GM20000 (cell line): ENCODE measurements around the gene PDCD6IP.
"Not testable (repeated sequence)": the region's sequence is repeated elsewhere in the genome, so short reads cannot be mapped to it uniquely, and the experiment has no call there.

ENCODE experiments used
- DNase-seq: peaks from one replicate; pipeline ENCODE4 v3.0.0; 2012; ENCODE audit warnings: low spot score
- TF ChIP-seq, protein P1 (sequence below): IDR thresholded peaks from 2 replicates; pipeline ENCODE4 v1.5.1; 2012; ENCODE audit warnings: mild to moderate bottlenecking, control low read depth; ENCODE audit errors: extremely low read depth, missing control alignments

Gene PDCD6IP

DNA sequence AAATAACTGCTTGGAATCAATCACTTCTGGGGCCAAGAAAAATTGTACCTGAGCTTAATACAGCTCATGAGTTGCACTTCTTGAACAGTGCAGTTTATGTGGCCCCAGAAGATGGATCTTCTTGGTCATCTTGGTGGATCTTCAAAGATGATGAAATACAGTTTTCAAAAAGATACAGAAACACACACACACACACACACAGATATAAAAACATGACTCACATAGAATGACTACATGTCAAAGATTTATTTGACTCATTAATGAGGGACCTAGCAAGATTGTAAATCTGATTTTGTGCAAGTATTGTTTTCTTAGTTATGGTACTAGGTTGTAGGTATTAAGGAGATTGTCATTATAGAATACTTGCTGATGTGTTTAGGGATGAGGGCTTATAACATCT is 32.6 kb downstream of the PDCD6IP start:
- TF ChIP-seq, protein P1, sequence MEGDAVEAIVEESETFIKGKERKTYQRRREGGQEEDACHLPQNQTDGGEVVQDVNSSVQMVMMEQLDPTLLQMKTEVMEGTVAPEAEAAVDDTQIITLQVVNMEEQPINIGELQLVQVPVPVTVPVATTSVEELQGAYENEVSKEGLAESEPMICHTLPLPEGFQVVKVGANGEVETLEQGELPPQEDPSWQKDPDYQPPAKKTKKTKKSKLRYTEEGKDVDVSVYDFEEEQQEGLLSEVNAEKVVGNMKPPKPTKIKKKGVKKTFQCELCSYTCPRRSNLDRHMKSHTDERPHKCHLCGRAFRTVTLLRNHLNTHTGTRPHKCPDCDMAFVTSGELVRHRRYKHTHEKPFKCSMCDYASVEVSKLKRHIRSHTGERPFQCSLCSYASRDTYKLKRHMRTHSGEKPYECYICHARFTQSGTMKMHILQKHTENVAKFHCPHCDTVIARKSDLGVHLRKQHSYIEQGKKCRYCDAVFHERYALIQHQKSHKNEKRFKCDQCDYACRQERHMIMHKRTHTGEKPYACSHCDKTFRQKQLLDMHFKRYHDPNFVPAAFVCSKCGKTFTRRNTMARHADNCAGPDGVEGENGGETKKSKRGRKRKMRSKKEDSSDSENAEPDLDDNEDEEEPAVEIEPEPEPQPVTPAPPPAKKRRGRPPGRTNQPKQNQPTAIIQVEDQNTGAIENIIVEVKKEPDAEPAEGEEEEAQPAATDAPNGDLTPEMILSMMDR = no peak
- no peak for DNase-seq

DNA sequence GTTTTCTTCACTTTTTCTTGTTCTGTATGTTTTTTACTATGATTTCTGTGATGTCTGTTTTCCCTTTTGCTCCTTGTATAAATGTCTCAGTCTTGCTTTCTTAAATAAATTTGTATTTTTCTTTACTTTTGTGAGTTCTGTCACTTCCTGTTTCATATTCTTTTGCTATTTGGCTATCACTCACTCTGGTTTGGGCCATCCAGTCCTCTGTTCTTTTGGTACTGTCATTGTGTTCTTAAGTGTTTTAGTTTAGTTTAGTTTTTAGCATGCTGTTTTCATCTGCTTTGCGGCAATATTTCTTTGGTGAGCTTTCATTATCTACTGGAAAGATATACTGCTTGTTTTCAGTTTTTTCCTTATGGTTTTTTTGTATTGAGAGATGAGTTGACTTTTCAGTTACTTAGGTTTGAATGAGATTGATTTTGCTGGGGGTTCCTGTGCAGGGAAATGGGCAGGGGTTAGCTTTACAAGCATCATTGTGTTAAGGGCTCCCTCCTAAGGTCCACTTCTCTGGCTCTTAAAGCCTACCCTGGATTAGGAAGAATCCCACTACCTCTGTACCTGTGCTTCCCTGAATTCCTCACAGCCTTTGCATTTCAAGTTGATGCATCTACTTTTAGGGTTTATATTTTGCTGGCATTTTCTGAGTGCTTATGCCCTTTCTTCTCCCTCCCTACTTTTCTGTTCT is 35.1 kb downstream of the PDCD6IP start:
- TF ChIP-seq, protein P1 = no peak
- DNase-seq = no peak

- TF ChIP-seq, protein P1 = no peak
- no peak for DNase-seq
Observed at GRCh38 chr3:33834096-33834453, 35.6 kb downstream of the PDCD6IP start.

DNA sequence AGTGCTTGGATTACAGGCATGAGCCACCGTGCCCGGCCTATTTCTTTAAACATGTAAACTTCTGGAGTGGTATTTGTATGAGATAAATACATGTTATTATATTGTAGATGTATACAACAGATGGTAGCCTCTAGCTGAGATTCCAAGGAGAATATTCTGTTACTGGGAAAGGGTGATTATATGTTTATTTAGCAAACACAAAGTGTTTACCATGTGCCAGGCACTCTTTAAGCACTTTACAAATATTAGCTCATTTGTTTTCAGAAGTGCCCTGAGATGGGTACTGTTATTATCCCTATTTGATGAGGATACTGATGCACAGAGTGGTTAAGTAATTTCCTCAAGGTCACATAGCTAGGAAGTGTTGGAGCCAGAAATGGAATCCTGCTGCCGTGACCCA is 38.8 kb downstream of the PDCD6IP start:
- not testable (repeated sequence) for DNase-seq

- TF ChIP-seq, protein P1 = no peak
- DNase-seq = no peak
Observed at GRCh38 chr3:33839283-33839682, 40.9 kb downstream of the PDCD6IP start.

DNA sequence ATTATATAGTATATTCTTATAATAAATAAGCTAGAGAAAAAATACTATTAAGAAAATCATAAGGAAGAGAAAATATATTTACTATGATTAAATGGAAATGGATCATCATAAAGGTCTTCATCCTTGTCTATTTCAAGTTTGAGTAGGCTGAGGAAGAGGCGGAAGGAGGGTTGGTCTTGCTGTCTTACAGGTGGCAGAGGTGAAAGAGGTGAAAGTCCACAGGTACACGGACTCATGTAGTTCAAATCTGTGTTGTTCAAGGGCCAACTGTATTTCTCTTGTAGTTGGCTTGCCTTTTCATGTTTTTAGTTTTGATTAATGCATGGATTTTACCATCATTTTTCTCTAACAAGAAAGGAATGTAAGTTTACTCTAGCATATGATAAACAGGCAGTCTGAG is 41.7 kb downstream of the PDCD6IP start:
- DNase-seq = no peak
- TF ChIP-seq, protein P1 = no peak

DNA sequence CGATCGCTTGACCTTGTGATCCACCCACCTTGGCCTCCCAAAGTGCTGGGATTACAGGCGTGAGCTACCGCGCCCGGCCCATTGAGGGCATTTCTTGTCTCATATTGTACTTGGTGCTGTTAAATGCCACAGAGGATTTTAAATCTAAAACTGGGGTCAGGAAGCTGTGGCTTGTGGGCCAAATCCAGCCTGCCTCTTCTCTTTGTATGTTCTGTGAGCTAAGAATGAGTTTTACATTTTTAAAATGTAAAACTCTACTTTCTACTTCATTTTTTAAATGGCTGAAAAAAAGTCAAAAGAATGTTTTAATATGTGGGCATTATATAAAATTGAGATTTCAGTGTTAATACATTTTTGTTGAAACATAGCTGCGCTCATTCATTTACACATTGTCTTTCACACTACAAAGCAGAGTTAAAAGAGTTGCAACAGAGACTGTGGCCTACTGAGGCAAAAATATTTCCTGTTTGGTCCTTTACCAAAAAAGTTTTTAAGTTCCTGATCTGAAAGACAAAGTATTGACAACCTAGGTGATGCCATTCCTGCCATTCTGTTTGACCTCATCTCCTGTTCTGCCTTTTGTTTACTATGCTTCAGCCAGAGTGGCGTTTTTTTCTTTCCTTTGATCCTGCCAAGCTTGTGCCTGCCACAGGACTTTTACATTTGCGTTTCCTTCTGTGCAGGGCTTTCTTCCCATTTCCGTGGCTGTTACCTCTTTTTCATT is 50.4 kb downstream of the PDCD6IP start:
- no peak for DNase-seq
- TF ChIP-seq, protein P1 = no peak

DNA sequence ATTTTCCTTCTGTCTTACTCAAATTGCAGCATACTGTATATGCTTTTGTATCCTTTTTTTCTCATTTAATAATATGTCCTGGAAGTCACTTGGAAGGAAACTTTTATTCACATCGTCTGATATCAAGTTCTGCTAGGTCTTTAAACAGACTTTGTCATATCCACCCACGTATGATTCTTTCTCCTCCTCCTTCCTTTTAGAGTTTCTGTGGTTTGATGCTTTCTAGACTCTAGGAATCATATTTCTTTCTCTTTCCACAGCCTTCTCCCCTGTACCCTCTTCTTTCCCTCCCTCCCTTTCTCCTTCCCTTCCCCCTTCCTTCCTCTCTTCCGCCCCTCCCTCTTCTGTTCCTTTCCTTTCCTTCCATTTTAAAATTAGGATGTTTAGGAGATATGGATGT is 52.2 kb downstream of the PDCD6IP start:
- not testable (repeated sequence) for DNase-seq

GRCh38 chr3:33855407-33855806 is 57.0 kb downstream of the PDCD6IP start:
- not testable (repeated sequence) for DNase-seq
